Loucy (cell line): ENCODE data around the gene MIEF1.

Source experiments
- EZH2phosphoT487 ChIP-seq: fragments of 200-600 bp; IDR thresholded peaks from 2 replicates; pipeline ENCODE4 v1.6.1; 2018; ENCODE audit warnings: antibody characterized with exemption, mild to moderate bottlenecking, moderate library complexity, borderline replicate concordance
- TF ChIP-seq, protein P1 (sequence below): fragments of 200-600 bp; sonication (generic); conservative IDR thresholded peaks from 2 replicates; pipeline ENCODE4 v1.5.1; 2014; ENCODE audit warnings: mild to moderate bottlenecking, antibody characterized with exemption, low read length

DNA sequence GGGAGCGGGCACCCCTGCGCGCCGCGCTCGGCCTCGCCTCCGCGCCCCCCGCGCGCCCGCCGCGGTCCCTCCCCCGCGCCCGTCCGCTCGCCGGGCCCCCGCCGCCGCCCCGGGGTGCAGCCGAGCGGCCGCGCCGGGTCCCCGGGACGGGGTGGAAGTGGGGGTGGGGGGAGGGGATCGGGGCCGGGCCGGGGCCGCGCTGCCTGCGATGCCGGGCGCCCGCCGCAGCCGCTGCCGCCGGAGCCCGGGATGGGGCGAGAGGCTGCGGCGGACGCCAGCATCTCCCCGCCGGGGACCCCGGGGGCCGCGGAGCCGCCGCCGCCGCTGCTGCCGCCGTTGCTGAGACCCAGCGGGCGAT lies 44.9 kb upstream of the MIEF1 start:
- TF ChIP-seq, protein P1, sequence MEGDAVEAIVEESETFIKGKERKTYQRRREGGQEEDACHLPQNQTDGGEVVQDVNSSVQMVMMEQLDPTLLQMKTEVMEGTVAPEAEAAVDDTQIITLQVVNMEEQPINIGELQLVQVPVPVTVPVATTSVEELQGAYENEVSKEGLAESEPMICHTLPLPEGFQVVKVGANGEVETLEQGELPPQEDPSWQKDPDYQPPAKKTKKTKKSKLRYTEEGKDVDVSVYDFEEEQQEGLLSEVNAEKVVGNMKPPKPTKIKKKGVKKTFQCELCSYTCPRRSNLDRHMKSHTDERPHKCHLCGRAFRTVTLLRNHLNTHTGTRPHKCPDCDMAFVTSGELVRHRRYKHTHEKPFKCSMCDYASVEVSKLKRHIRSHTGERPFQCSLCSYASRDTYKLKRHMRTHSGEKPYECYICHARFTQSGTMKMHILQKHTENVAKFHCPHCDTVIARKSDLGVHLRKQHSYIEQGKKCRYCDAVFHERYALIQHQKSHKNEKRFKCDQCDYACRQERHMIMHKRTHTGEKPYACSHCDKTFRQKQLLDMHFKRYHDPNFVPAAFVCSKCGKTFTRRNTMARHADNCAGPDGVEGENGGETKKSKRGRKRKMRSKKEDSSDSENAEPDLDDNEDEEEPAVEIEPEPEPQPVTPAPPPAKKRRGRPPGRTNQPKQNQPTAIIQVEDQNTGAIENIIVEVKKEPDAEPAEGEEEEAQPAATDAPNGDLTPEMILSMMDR, result no peak
- no peak for TF ChIP-seq EZH2phosphoT487
